NCI-H2107 (cell line): ENCODE measurements around the gene SLC26A8.
"Not testable (repeated sequence)": the region's sequence is repeated elsewhere in the genome, so short reads cannot be mapped to it uniquely, and the experiment has no call there.

ENCODE experiments used
- DNase-seq: peaks from one replicate; lab custom pipeline; 2025; lab: John Stamatoyannopoulos, UW

Gene SLC26A8

DNA sequence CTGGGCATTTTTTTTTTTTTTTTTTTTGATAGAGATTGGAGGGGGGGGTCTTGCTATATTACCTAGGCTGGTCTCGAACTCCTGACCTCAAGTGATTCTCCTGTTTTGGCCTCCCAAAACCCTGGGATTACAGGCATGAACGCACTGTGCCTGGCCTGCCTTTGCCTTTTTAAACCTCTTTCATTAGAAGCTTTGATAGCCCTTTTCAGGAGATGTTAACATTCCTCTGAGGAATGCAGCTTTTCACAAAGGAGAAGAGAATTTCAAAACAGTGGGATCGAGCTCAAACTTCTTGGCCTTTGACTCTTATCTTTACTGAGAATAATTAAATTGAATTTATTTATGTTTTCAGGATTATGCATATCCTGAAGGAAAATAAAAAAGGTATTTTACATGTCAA lies 31.3 kb downstream of the SLC26A8 start:
- DNase-seq = no peak

DNA sequence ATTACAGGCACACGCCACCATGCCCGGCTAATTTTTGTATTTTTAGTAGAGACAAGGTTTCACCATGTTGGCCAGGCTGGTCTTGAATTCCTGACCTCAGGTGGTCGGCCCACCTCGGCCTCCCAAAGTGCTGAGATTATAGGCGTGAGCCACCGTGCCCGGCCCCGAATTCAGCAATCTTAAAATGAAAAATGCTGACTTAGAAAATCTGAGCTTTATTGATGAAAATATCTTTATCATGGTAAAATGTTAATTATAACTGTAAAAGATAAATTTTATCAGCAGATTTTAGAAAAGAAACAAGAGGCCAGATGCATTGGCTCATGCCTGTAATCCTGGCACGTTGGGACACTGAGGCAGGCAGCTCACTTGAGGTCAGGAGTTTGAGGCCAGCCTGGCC lies 36.4 kb downstream of the SLC26A8 start:
- not testable (repeated sequence) for DNase-seq

DNA sequence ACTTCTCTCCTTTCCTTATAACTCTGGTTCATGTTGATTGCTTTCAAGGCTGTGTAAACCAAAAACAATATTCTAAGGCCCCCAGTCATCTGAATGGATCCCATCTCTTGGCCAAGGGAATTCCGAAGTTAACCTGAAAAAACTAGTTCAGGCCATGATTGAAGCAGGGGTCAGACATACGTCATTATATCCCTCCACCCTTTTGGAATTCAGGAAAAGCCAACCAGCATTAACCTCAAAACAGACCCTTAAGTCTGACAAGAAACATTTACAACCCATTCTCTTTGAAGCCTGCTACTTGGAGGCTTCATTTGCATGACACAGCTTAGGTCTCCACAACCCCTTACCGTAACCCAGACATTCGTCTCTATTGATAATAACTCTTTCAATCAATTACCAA lies 39.7 kb downstream of the SLC26A8 start:
- DNase-seq = no peak

DNA sequence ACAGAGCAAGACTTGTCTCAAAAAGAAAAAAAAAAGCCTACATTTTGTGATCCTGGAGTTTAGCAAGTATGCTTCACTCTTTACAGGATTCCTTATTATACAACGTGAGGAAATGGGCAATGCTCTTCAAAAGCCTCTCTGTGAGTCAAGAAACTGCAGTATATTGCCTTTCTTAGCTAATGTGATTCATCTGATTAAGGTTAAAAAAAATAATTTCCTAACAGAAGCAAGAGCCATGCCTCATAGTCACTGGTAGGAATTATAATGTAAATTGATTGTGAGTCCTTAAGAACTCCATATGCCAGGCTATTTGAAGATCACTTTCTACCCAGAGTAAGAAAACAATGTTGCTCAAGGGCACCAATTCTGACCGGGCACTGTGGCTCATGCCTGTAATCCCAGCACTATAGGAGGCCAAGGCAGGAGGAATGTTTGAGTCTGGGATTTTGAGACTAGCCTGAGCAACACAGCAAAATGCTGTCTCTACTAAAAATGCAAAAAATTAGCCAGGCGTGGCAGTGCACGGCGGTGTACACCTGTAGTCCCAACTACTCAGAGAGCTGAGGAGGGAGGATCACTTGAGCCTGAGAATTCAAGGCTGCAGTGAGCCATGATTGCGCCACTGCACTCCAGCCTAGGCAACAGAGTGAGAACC lies 43.3 kb downstream of the SLC26A8 start:
- no peak for DNase-seq

GRCh38 chr6:35980126-35980525 lies 44.3 kb downstream of the SLC26A8 start:
- not testable (repeated sequence) for DNase-seq

GRCh38 chr6:35977308-35977707 lies 47.1 kb downstream of the SLC26A8 start:
- DNase-seq = no peak

GRCh38 chr6:35973670-35974222 lies 50.7 kb downstream of the SLC26A8 start:
- no peak for DNase-seq

DNA sequence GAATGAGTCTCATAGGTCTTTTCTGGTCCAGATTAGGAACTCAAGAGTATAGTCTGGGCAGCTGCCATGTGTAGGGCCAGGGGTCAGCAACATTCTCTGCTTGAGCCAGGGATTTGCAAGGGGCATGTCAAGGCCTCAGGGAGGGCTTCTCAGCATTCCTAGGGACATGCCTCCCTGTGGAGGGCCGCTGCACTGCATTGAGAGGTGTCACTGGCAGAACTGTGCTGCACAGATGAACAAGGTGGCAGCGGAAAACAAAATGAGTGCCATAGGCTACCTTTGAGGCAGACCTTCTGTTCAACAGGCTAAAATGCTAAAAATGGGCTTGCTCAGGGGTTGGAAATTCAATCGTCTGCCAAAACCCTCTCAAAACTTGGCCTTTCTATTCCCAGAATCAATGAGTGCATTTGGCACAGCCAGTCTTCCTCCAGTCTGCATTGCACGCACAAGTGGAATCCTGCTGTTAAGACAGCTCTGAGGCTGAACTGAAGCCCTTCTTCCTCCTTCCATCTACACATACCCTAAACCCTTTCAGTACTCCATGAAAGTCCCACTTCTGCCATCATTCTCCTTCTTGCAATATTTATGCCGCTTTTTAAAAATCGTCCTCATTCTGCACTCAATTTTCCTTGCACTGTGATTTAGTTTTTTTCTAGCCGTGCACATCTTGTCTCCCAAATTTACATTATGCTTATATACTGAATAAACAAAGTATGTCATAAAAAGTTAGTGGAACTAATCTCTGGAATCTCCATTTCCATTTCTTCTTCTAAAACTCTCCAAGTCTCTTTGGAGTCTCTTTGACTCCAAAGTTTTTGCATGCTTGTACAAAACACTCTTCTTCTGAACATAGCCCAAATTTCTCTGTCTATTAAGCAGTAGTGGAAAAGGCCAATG lies 51.7 kb downstream of the SLC26A8 start:
- no peak for DNase-seq

DNA sequence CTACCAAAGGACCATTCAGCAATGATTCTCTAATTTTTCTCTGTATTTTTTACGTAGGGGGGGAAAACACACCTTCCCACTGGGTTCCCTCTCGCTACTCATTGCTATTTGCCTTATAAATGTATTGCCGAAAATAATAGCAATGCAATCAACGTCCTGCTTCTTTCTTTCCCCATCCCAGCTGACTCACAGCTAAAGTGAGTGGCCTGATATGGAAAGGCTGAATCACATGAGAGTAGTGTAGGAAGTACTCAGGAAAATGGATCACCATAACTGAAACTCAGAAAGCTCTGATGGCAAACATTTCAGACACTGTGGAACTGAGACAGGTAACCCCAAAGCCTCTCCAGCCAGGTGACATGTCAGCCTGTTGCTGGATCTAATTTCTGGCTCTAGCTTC lies 54.3 kb downstream of the SLC26A8 start:
- DNase-seq = no peak

DNA sequence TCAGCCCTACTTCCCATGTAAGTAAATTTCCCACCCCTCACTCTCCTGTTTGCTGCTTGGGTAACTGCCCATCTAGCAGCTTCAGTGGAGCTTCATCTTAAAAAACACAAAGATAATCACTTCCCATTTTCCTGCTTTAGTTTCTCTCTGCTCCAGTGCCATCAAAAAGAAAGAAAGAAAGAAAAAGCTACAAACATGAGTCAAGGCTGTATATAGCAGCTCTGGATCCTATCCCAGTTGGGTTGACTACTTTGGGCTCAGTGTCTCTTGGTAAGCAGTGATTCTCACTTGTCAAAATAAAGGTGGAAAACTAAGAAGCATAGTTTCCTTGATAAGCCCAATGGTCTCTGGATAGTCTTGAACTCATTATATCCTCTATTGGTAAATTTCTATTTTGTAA lies 54.8 kb downstream of the SLC26A8 start:
- no peak for DNase-seq

DNA sequence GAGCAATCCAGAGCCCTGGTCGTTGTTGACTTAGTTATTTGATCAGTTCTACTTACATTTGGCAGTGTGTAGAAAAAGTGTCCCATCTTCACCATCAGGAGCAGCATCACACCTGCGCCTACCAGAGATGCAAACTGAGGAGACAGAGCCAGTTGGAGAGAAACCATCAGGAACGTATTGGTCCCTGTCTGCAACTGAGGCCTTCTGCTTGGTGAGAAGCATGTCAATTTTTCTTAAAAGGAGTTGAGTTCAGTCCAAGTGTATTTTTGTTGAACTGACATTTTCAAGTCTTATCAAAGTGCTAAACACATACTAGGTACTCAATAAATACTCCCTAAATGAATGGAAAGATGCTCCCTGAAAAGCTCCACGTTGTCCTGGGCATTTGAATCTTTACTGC lies 55.6 kb downstream of the SLC26A8 start:
- no peak for DNase-seq

GRCh38 chr6:35967076-35967774 lies 57.2 kb downstream of the SLC26A8 start:
- no peak for DNase-seq

GRCh38 chr6:35962779-35963560 lies 61.5 kb downstream of the SLC26A8 start:
- DNase-seq = no peak

GRCh38 chr6:35960187-35960586 lies 64.3 kb downstream of the SLC26A8 start:
- DNase-seq = no peak

DNA sequence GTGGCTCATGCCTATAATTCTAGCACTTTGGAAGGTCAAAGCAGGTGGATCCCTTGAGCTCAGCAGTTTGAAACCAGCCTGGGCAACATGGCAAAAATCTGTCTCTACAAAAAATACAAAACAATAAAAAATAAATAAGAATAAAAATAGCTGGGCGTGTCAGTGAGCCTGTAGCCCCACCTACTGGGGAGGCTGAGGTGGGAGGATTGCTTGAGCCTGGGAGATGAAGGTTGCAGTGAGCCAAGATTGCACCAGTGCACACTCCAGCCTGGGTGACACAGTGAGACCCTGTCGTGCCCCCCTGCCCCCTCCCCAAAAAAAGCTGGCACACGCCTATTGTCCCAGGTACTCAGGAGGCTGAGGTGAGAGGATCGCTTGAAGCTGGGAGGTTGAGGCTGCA lies 68.5 kb downstream of the SLC26A8 start:
- no peak for DNase-seq

DNA sequence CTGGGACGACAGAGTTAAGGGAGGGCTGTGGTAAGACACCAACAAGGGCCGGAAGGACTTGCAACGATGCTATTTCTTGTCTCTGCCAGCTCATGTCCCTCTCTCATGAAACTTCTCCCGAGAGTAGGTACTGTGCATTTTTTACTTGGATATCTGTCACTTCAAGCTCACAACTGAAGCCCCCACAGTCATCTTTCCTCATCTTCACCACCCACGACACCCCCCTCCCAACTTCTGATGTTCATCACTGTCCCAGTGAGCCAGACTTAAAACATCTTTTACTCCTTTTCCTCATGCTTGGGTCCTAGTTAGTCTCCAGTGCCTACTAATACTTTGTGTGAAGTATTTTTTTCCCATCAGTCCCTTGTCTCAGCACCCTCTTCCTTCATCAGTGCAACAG lies 68.9 kb downstream of the SLC26A8 start:
- no peak for DNase-seq

DNA sequence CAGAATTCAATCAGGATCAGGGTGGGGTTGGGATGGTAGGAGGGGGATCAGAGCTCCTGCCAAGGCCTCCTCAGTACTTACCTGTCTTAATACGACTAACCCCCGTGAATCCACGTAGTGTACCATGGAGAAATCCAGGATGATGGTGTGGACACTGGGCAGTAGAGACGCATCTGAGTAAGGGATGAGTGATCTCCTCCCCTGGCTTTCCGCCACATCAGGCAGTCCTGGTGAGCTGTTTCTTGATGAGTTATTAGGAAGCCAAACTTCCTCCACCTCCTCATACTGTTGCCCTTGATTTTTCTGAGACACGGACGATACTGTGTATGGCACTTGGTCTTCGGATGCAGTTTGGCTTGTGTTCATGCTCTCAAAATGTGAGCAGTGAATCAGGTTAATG lies 69.4 kb downstream of the SLC26A8 start:
- DNase-seq = no peak

DNA sequence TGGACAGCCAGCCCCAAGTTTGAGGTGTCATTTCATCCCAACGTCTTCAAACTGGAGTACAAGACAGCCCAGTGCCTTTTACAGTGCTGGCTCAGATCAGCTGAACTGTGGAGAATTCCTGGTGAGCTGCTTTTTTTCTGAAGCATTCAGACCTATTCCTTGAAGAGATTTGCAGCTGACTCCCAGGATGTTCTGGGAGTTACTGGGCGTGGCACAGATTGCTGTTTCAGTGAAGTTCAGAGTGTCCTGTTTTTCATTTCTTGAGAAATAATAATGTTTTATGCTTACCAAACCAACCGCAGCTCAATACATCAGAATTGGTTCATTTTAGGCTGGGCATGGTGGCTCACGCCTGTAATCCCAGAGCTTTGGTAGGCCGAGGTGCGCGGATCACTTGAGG lies 70.1 kb downstream of the SLC26A8 start:
- no peak for DNase-seq

- no peak for DNase-seq
Observed at GRCh38 chr6:35948725-35949124, 75.7 kb downstream of the SLC26A8 start.

DNA sequence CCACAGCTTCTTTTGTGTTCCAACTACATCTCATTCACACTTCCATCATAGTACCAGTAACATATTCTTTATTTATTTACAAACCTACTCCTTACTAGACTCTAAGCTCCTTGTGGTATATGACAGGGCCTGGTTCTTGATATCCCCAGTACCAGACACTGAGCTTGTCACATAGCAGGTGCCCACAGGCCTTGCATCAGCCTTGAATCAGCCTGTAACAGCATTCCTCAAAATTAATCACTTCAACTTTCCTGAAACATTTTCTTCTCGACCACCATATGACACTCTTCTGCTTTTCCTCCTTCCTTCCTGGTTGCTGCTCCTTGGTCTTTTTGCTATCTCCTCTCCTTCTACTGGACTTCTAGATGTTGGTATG lies 78.8 kb downstream of the SLC26A8 start:
- DNase-seq = no peak

- DNase-seq = no peak
Observed at GRCh38 chr6:35943390-35943789, 81.1 kb downstream of the SLC26A8 start.

DNA sequence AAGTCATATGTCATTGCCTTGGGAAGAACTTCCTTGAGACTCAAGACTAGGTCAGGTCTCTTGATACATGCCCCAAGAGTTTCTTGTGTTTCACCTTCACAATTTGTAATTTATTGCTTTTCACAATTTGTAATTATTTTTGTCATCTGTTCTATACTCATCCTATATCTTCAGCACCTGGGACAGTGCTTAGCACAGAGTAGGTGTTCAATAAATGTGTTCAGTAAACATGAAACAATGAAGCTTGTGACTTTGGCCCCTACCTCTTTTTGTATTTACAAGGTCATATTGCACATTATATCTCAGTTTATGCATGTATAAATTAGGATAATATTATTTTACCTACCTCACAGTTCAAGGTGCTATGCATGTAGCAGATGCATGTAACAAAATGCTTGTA lies 82.1 kb downstream of the SLC26A8 start:
- DNase-seq = no peak
